Daoy (cell line): ENCODE measurements around the gene AXIN1. TPM values are rescaled to one million over a fixed set of nuclear protein-coding genes. Genes with fewer than 3 reads are reported as not detected.
"Not testable (repeated sequence)": the region's sequence is repeated elsewhere in the genome, so short reads cannot be mapped to it uniquely, and the experiment has no call there.

Source experiments
- DNase-seq: peaks from one replicate; pipeline ENCODE4 v3.0.0-alpha.2; 2015; ENCODE audit warnings: low read depth
- total RNA-seq: library from RNA; depleted of rRNA; stranded (reverse); fragments of >200 nt; shearing (Covaris generic); gene quantifications from 2 replicates; pipeline ENCODE4 v1.2.3, GENCODE V29; 2014

The AXIN1 gene
- total RNA-seq, 1 experiment from 2014 or later: 19.3 TPM

DNA sequence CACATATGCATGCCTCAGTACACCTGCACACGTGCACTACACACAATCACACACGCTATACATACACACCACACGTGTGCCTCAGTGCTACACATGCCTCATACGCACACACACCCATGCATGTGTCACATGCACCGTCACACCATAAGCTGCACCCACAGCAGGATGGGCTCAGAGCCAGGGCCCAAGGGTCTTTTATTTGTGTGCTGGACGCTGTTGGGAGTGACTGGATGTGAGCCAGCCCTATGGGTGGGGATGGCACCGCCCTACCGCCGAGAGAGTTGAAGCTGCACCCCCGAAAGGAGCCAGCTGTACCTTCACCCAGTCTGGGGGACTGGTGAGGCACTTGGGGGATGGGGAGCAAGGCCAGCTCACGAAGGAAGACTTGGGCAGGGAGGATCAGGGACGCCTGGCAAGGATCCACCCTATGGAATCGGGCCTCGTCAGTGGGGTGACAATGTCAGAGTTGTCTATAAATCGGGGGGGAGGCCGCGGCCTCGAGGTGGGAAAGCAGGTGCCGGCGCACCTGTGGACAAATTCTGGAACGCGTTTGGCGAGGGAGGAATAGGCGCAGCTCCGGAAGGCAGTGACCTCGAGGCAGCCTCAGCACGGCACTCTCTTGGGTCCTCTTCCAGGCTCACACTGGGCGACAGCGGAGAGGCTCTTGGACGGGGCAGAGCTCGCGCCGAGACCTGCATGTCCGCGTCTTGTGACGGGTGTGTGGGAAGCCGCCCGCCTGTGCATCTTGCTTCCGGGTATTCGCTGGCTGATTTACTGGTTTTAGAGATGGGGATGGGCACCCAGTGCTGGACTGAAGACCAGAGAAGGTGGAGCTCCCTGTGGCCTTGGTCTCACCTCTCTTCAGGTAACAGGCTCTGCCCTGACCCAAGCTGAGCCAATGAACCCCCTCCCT, 84.1 kb downstream of the AXIN1 start:
- DNase-seq: no peak

DNA sequence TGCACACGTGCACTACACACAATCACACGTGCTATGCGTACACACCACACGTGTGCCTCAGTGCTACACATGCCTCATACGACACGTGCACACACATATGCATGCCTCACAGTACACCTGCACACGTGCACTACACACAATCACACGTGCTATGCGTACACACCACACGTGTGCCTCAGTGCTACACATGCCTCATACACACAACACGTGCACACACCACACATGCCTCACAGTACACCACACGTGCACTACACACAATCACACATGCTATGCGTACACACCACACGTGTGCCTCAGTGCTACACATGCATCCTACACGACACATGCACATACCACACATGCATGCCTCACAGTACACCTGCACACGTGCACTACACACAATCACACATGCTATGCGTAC, 85.0 kb downstream of the AXIN1 start:
- not testable (repeated sequence) for DNase-seq

DNA sequence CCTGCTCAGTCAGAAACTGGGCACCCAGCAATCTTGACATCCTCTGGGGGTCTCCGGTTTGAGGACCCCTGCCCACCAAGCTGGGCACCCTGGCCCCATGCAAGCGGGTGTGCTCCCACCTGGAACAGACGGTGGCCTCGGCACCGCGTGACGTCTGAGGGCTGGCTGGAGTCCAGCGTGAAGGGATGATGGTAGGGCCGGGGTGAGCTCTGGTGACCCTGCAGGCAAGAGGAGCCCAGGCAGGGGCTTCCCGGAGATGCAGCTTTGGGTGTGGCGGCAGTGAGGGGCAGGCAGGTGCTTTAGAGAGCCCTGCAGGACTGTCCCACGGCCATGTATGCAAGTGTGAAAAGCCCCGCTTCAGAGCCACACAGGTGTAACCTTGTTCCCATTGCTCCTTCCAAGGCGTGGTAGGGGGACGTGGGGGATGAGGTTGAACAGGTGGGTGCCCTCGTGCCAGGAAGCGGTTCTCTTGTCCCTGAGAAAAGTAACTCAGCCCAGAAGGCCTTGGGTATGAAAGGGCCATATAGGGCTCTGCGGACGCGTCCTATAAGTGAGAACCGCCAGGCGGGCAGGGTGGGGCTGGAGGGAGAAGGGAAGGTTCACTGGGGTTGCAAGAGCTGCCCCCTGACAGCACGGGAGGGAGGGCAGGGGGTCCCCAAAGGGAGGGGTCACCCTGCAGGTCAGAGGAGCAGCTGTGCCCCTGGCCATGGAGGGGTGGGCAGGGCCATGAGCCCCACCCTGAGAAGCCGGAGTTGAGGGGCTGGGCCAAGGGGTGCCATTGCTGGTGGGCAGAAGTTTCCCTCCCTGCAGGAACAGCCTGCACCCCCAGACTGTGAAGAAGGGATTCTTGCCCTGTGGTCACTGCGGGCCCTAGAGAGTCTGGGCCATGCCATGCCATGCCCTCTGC, 86.0 kb downstream of the AXIN1 start:
- no peak for DNase-seq

DNA sequence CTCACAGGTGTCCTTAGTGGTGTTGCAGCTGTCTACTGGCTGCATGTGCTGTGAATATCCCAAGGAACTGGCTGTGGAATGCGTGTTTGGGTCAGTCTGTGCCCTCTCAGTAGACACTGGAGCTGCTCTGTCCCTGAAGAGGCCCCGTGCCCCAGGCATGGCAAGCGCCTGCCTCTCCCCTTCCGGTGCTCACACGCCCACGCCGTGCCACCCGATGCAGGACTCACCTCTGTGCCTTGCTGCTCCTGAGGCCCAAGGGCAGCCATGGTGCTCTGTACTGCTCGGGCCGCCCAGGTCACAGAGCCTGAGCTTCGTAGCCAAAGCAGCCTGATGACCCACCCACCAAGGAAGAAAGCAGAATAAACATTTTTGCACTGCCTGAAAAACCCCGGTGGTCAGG, 86.8 kb downstream of the AXIN1 start:
- DNase-seq: no peak

DNA sequence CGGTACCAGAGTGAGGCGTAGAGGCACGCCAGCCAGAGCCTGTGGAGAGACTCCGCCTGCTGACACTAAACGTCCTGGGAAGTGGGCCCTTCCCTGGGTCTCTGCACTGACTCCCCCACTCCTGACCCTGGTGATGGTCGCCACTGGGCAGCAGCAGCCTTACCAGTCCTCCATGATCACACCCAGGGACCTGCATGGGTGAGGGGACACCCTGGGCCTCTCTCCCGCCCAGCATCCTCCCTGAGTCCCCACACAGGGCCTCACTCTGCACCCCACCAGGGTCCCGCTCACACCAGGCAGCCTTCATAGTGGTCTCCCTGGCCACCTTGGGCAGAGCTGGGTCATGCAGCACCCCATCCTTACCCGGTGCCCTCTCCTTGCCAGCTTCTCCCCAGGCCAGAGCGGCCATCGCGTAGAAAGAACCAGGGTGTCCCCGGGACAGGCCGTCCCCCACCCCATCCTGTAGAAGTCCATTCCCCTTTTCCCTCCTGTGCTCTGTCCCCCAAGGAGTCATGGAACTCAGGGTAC, 87.5 kb downstream of the AXIN1 start:
- no peak for DNase-seq

DNA sequence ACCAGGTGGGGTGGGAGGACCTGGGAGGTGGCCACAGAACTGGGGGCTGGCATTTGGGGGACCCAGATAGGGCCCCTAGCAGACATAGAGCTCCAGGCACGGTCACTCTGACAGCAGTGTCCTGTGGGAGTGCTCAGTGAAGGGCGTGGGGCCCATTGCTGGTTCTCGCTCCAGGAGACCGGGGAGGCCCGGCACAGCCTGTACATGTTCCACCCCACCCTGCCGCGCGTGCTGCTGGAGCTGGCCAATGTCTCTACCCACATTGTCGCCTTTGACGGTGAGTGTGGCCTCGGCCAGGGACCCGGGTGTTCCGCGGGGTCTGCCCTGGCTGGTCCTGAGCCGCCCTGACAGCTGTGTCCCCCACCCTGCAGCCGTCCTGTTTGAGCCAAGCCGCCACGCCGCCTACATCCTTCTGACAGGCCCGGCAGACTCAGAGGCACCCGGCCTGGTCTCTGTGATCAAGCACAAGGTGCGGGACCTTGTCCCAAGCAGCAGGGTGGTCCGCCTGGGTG, 88.0 kb downstream of the AXIN1 start:
- no peak for DNase-seq

DNA sequence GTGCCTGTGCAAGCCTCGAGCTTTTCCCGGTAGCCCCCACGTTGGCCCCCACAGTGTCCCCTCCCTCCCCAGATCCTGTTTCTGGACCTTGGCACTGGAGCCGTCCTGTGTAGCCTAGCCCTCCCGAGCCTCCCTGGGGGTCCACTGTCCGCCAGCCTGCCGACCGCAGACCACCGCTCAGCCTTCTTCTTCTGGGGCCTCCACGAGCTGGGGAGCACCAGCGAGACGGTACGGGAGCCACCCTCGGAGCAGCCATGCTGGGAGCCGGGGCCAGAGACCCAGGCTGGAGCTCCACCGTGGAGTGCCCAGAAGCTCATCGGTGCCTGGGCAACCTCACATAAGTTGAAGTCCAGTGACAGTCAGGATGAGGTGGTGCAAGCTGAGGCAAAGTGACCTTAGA, 88.6 kb downstream of the AXIN1 start:
- no peak for DNase-seq

DNA sequence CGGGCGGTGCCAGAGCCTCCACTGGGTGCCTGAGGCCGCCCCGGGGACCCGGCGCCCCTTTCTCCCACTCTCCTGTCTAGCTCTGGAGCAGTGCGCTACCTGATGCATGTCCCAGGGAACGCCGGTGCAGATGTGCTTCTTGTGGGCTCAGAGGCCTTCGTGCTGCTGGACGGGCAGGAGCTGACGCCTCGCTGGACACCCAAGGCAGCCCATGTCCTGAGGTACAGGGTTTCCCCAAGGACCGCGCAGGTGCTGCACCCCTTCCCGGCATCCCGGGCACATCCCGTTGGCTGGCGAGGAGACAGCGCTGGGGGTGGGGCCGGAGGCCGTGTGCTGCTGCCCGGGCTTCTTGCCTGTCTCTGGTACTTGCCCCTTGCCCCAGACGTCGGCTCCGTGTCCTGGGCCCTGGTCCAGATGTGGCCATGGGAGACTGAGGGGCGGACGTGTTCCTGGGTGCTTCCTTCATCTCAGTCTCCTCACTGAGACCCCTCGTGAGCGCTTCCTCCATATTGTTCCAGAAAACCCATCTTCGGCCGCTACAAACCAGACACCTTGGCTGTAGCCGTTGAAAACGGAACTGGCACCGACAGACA, 89.2 kb downstream of the AXIN1 start:
- no peak for DNase-seq

DNA sequence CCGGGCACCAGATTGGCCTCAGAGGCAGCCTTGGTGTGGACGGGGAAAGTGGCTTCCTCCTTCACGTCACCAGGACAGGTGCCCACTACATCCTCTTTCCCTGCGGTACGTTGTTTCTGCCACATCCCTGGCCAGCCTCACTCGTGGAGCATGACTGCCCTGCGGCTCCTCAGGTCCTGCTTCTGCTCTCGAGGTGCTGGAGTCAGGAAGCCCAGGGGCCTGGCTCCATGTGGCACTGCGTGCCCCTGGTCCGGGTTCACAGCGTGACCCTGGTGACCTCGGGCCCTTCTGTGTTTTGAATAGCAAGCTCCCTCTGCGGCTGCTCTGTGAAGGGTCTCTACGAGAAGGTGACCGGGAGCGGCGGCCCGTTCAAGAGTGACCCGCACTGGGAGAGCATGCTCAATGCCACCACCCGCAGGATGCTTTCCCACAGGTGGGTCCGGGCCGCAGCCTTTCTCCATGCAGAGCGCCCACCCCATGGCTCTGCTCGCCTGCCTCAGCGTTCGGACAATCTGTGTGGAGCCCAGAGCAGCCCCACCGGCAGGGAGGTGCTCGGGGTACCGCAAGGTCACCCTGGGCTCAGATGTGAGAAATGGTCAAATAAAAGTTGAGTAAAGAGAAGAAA, 90.3 kb downstream of the AXIN1 start:
- DNase-seq: no peak

DNA sequence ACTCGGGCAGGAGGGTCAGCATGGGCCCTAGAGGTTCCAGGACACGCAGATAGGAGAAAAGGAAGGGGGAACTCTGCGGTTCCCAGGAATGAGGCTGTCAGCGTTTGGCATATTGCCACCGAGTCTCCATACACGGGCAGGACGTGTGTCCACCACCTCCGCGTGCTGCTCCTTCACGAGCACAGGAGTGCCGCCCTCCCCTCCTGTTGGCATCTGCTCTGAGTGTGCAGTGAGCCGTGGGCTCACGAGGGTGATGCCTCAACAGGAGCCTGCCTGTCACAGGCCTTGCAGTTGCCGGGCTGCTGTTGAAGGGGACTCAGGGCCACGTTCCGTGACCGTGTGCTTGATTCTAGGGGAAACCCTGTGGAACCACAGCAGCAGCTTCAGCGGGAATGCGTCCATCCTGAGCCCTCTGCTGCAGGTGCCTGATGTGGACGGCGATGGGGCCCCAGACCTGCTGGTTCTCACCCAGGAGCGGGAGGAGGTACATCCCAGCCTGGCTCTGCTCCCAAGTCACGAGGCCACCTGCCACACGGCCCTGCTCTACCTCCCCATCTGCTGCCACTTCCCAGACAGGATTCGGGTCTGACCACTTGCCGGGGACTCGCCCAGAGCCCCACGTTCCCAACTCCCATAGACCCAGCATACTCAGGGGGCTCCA, 91.4 kb downstream of the AXIN1 start:
- no peak for DNase-seq

DNA sequence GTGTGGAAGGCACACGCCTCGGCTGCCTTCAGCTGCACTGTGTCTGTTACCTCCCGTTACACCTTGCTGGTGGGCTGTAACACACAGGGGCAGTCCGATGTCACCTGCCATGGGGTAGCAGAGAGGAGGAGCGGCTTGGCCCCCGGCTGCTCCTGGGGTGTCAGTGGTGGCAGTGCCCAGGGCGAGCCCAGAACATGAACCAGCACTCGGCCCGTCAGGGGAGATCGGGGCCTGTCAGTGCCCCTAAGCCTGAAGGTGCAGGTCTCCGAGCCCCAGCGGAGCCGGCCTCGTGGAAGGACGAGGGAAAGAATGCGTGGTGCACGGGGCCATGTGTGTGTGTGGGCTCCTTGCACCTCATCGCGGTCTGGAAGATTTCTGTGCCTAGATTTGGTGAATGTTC, 92.2 kb downstream of the AXIN1 start:
- DNase-seq: no peak

DNA sequence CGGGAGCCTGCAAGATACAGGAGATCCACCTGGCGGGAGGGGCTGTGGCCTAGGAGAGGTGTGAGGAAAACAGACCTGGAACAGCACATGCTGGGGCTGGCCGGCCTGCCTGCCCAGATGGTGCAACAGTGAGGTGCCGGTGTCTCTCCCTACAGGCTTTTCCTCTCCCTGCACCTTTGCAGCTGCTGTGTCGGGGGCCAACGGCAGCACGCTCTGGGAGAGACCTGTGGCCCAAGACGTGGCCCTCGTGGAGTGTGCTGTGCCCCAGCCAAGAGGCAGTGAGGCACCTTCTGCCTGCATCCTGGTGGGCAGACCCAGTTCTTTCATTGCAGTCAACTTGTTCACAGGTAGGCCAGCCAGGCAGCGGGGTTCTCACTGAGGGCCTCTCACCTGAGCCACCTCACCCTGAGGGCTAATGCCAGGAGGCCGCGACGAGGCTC, 92.7 kb downstream of the AXIN1 start:
- DNase-seq: no peak

DNA sequence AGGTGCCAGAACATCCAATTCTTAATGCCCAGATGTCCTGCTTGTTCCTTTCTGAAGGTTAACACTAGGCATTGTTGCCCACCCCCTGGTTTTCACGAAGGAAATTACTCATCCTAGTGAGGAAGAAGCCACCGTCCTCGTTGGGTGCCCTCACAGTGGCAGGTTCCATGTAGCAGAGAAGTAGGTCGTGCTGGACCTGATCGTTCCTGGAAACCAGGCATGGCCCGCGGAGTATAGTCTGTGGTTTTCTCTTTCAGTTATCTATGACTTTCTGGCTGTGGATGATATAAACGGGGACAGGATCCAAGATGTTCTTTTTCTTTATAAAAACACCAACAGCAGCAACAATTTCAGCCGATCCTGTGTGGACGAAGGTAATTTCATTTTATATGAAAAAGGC, 93.3 kb downstream of the AXIN1 start:
- no peak for DNase-seq

DNA sequence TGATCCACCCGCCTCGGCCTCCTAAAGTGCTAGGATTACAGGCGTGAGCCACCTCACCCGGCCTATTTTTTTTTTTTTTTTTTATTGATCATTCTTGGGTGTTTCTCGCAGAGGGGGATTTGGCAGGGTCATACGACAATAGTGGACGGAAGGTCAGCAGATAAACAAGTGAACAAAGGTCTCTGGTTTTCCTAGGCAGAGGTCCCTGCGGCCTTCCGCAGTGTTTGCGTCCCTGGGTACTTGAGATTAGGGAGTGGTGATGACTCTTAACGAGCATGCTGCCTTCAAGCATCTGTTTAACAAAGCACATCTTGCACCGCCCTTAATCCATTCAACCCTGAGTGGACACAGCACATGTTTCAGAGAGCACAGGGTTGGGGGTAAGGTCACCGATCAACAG, 94.4 kb downstream of the AXIN1 start:
- not testable (repeated sequence) for DNase-seq

DNA sequence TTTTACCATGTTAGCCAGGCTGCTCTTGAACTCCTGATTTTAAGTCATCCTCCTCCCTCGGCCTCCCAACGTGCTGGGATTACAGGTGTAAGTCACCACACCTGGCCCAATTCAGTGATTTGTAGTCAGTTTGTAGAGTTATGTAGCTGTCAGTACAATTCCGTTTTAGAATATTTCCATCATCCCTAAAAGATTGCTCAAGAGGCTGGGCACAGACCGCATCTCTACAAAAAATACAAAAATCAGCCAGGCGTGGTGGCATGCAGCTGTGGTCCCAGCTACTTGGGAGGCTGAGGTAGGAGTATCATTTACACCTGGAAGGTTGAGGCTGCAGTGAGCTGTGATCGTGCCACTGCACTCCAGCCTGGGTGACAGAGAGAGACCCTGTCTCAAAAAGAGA, 97.3 kb downstream of the AXIN1 start:
- DNase-seq: no peak

DNA sequence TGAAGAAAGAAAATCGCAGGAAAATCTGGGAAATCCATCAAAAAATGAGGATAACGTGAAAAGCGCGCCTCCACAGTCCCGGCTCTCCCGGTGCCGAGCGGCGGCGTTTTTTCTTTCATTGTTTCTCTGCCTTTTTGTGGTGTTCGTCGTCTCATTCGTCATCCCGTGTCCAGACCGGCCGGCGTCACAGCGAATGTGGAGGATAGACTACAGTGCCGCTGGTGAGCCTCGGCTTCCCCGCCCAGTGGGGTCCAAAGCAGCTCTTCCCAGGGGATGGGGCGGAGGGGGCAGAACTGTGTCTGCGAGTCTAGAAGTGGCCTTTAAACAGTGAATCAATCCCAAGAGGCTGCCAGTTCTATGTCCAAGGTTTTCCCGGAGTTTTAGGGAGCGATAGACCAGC, 98.1 kb downstream of the AXIN1 start:
- DNase-seq: no peak

DNA sequence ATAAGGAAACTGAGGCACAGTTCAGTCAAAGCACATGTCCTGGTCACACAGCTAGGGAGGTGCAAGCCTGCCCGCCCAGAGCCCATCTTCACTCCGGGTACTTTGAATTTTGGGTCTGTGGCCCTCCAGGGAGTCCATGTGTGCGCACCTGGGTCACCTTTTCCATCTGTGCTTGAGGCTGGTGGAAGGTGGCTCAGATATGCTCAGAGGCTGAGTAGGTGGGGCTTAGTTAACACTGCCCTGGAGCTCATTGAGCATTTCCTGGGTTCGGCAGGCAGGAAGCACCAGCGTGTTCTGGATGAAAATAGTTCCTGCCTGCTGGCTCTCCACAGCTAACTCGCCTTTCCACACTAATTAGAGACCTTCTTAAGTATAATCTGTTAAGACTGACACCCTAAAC, 98.7 kb downstream of the AXIN1 start:
- DNase-seq: no peak

DNA sequence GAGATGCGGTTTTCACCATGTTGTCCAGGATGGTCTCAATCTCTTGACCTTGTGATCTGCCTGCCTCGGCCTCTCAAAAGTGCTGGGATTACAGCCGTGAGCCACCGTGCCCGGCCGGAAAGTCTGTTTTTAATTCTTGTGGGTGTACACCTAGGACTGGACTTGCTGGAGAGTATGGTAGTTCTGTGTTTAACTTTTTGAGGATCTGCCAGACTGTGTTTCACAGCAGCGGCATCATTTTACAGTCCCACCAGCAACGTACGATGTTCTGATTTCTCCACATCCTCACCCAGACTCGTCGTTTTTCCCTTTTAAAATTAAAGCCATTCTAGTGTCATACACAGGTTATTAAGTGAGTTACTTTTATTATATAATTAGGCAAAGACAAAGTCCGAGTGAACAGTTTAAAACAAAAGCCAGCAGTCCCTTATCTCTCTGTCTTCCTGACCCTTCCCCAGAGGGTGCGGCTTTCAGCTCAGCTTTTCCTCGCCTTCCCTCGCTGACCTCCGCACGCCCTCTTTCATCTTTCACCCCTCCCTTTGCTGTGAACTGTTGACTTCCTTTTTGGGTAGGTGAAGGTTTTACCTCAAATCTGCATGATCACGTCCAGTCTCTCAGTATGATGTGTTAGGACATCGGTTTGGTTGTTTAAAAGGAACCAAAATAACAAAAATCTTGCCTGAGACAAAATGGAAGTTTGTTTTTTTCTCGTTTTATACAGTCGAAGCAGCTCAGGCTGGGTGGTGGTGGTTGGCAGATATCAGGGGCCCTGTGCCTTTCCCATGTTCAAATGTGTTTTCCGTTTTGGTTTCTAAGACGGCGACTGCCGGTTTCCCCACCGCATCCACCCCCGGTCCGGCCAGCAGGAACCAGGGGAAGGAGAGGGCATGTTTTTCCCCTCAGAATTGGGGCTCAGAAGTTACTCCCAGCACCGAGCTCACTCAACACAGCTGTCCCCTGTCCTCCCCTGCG, 99.9 kb downstream of the AXIN1 start:
- DNase-seq: no peak

DNA sequence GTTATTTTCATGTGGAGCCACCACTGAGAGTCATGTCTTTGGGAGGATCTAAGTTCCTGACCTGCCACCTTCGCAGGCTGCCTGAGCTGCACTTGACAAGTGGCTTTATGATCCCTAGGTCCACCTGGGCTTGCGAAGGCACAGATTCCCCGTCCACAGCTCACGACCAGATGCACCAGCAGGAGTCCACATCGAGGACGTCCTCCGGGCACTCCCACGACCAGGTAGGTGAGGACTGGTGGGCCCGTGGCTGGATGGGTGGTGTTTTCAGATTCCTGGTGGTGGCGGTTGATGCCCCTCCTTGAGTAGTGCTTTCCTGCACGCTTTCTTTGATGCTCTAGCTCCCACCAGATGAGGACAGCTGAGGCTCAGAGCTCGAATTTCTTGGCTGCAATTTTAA, 103.1 kb downstream of the AXIN1 start:
- DNase-seq: no peak

DNA sequence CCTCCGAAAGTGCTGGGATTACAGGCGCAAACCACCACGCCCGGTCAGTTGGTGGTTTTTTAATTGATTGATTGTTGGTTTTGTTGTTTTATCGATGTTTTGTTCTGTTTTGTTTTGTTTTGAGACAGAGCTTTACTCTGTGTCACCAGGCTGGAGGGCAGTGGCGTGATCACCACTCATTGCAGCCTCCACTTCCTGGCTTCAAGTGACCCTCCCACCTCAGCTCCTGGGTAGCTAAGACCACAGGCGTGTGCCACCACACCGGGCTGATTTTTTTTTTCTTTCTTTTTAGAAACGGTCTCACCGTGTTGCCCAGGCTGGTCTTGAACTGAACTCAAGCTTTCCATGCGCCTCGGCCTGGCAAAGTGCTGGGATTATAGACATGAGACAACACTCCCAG, 105.5 kb downstream of the AXIN1 start:
- DNase-seq: no peak
